ENCODE results near the gene USP4.

- no peak for TF ChIP-seq CTCF (IDR thresholded peaks at IDR 0.05; ENCODE audit: low read depth, low read length, poor library complexity, severe bottlenecking)
- no peak for TF ChIP-seq EZH2phosphoT487 (IDR thresholded peaks at IDR 0.05; ENCODE audit: borderline replicate concordance, low read length)
Observed at GRCh38 chr3:49273825-49274532, 65.9 kb downstream of the USP4 start.
